ENCODE measurements around the gene LRBA.

LRBA gene

DNA sequence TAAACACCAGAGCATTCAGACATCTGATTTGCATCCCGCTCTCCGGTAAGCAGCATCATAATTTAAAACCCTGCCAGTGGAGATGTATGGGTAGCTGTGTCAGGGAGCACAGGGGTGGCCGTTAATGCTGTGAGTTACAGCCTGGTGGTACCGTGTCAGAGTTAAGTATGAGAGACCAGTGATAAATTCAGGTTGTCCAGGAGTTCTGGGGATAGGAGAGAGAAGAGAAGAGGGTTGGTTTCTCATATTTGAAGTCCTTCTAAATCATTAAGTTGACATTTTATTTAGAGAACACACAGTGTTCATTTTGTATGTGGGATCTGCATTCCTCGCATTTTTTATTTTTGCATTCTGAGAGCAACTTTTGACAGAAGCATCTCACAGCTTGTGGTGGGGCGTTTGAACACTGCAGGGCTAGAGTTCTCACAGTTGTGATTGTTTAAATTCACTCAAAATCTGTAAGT is 779.2 kb downstream of the LRBA start:
- no peaks in the 10 kb centered on the region for H3K36me3 ChIP-seq (ENCODE audit: control insufficient read depth, insufficient read depth, low read length)
- H3K4me1 ChIP-seq (ENCODE audit: control insufficient read depth, insufficient read depth, low read length) = peaks cover 15% of the 10 kb centered on the region
- H3K4me3 ChIP-seq (ENCODE audit: low read length) = no peak overlapping the region
- H3K9ac ChIP-seq (ENCODE audit: low read length) = no peak overlapping the region
- H3K27me3 ChIP-seq (ENCODE audit: control insufficient read depth, insufficient read depth, low read length) = no peaks in the 10 kb centered on the region
- peak overlapping the region; percentile 60 for H3K27ac ChIP-seq (ENCODE audit: low read depth, low read length)

DNA sequence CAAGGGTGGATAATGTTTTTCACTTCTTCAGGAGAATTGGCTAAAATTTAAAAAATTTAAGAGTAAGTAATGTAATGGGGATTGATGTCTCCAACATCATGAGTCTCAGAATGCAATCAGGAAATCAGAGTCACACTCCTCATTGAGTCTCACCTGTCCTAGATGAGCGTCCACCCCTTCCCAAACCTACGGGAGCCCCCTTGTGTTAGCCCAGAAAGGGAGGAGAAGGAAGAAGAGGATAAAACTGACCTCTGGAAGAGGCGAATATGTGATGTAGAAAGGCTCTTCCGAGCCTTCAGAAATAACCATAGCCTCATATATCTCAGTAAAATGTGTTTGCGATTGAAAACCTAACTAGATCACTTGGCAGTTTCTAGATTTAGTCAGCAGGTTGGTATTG is 779.8 kb downstream of the LRBA start:
- Histone ChIP-seq H3K9ac (ENCODE audit: low read length) (no peak overlapping the region), H3K27ac (ENCODE audit: low read depth, low read length) (peak overlapping the region; percentile 60), H3K4me1 (ENCODE audit: control insufficient read depth, insufficient read depth, low read length) (peaks cover 15% of the 10 kb centered on the region), H3K36me3 (ENCODE audit: control insufficient read depth, insufficient read depth, low read length) (no peaks in the 10 kb centered on the region), H3K4me3 (ENCODE audit: low read length) (no peak overlapping the region), H3K27me3 (ENCODE audit: control insufficient read depth, insufficient read depth, low read length) (no peaks in the 10 kb centered on the region)

DNA sequence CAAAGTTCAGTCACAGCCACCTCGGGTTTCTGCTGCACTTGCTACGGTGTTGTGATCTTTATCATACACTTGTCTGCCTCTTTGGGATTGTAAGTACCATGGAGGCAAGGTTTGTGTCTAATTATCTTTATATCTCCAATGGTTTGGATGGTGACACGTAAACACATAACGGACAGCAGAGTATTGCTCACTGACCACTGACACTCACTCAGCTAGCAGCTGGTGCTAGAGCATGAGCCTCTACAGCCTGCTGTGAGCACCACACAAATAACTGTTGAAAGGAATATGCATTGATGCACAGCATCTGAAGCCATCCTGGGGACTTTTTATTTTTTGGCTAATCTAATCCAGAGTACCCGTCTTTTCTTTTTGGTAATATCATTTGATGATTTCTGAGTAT is 780.8 kb downstream of the LRBA start:
- no peak overlapping the region for H3K4me3 ChIP-seq (ENCODE audit: low read length)
- no peaks in the 10 kb centered on the region for H3K27me3 ChIP-seq (ENCODE audit: control insufficient read depth, insufficient read depth, low read length)
- peaks cover 15% of the 10 kb centered on the region for H3K4me1 ChIP-seq (ENCODE audit: control insufficient read depth, insufficient read depth, low read length)

DNA sequence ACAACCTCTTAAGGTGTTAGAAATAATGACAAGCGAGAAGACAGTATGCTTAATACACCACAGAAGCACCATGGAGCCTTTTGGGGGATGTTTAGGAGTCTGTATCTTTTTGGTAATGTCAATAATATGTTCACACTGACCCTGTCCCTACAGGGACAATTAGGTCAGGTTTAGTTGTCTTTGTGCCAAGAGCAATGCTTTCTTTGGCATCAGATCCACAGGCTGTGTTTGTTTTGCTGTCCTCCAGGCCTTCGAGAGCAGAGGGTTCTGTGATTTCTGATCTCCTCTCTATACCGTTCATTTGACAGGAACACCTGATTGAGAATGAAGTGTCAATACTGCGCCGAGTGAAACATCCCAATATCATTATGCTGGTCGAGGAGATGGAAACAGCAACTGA is 783.1 kb downstream of the LRBA start:
- Histone ChIP-seq H3K36me3 (ENCODE audit: control insufficient read depth, insufficient read depth, low read length) (peaks cover 3% of the 10 kb centered on the region), H3K4me3 (ENCODE audit: low read length) (no peak overlapping the region), H3K27ac (ENCODE audit: low read depth, low read length) (no peak overlapping the region), H3K9ac (ENCODE audit: low read length) (no peak overlapping the region), H3K27me3 (ENCODE audit: control insufficient read depth, insufficient read depth, low read length) (no peaks in the 10 kb centered on the region), H3K4me1 (ENCODE audit: control insufficient read depth, insufficient read depth, low read length) (peaks cover 11% of the 10 kb centered on the region)

More for the DNA sequence above, 780.8 kb downstream of the LRBA start:
- no peak overlapping the region for H3K9ac ChIP-seq (ENCODE audit: low read length)
- no peak overlapping the region for H3K27ac ChIP-seq (ENCODE audit: low read depth, low read length)
- H3K36me3 ChIP-seq (ENCODE audit: control insufficient read depth, insufficient read depth, low read length) = peaks cover 1% of the 10 kb centered on the region

DNA sequence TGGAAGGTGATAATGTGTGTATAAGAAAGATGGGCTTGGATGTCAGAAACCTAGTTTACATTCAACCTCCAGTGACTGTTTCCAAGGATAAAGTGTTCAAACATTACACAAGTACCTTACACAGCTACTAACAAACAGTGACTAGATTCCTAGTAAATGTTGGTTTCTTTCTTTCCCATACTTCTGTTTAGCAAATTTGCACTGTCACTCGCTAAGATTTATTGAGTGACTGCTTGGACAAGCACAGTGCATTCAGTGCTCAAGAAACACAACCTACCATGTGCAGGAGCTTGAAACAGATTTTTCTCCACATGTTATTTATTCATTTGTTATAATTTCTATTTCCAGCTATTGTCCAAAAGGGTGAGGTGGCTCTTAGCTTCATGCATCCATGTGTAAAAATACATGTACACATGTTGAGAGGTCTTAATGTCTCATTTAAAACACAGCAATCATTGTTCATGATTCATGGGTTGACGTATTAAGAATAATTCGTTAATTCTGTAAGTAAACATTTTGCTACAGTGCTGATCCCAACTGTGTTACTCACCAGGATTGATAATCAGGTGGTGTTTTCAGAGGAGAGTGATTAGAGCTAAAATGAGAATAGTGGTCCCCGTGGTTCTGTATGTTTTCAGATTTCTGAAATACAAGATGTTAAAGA is 783.8 kb downstream of the LRBA start:
- no peak overlapping the region for H3K4me3 ChIP-seq (ENCODE audit: low read length)
- peaks cover 3% of the 10 kb centered on the region for H3K36me3 ChIP-seq (ENCODE audit: control insufficient read depth, insufficient read depth, low read length)
- no peak overlapping the region for H3K9ac ChIP-seq (ENCODE audit: low read length)
- no peak overlapping the region for H3K27ac ChIP-seq (ENCODE audit: low read depth, low read length)
- H3K4me1 ChIP-seq (ENCODE audit: control insufficient read depth, insufficient read depth, low read length) = peaks cover 9% of the 10 kb centered on the region
- H3K27me3 ChIP-seq (ENCODE audit: control insufficient read depth, insufficient read depth, low read length) = no peaks in the 10 kb centered on the region

DNA sequence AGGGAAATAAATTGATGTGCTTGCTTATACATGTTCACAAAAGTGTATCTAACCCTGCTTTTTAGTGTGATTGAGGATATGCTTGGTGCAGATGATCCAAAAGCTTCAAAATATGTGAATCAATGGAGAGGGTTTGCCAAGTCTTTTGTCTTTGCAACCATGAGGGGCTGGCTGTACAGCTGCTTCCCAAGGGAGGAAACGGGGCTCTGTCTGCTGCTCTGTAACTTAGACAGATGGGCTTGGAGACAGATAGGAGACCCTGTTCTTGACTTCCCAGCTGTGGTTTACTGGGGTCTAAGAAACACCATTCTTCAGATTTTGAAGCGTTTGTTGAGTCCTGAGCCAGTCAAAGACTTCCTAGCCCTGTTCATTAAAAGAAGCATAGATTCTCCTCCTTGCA is 784.5 kb downstream of the LRBA start:
- H3K36me3 ChIP-seq (ENCODE audit: control insufficient read depth, insufficient read depth, low read length) = peaks cover 3% of the 10 kb centered on the region
- no peak overlapping the region for H3K9ac ChIP-seq (ENCODE audit: low read length)
- no peaks in the 10 kb centered on the region for H3K27me3 ChIP-seq (ENCODE audit: control insufficient read depth, insufficient read depth, low read length)
- no peak overlapping the region for H3K27ac ChIP-seq (ENCODE audit: low read depth, low read length)
- no peak overlapping the region for H3K4me3 ChIP-seq (ENCODE audit: low read length)
- H3K4me1 ChIP-seq (ENCODE audit: control insufficient read depth, insufficient read depth, low read length) = peaks cover 3% of the 10 kb centered on the region

DNA sequence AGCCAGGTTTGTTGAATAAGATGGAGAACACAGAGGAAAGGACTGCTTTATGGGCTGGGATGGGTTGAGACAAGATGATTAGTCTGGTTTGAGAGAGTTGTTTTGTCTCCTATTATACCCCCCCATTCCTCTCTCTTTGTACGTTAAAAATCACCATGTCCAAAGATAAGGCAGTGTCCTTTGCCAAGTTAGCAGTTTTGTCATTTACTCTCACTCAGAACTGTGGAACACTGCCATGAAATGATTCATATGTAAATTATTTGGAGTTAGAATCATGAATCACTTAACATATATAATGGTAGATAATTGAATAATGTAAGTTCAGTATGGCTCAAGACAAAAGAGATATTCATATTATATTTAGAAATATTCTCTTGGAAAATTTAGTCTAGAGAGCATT is 785.6 kb downstream of the LRBA start:
- H3K4me3 ChIP-seq (ENCODE audit: low read length) = no peak overlapping the region
- H3K27me3 ChIP-seq (ENCODE audit: control insufficient read depth, insufficient read depth, low read length) = no peaks in the 10 kb centered on the region
- peaks cover 3% of the 10 kb centered on the region for H3K36me3 ChIP-seq (ENCODE audit: control insufficient read depth, insufficient read depth, low read length)
- H3K9ac ChIP-seq (ENCODE audit: low read length) = no peak overlapping the region
- no peaks in the 10 kb centered on the region for H3K4me1 ChIP-seq (ENCODE audit: control insufficient read depth, insufficient read depth, low read length)
- H3K27ac ChIP-seq (ENCODE audit: low read depth, low read length) = no peak overlapping the region

DNA sequence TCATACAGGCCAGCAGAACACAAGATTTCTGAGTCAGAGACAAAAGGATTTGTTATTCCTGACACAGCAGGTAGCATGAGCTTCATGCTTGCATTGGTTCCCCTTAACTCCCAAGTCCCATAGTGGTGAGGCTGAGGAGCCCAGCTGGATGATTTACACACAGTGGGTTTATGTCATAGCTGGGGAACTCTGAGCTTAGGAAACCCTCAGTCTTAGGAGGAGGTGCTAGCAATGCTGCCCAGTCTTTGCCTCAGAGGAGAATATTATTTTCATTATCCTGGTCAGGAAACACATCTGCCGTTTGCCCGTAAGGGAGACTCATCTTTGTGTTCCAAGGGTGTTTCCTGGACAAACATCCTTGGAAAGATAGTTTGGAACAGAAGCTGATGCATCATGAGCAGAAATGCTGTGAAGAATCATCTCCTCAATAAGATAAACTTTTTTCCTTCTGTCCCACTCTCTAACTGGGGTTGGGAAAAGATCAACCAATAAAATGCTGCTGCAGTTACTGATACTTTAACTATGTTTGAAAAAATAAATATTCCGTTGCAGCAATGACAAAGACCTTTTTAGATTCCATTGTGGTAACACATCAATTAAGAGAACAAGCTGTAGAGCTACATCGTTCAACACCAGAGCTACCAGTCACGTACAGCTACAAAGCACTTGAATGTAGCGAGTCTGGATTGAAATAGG is 790.0 kb downstream of the LRBA start:
- no peak overlapping the region for H3K27ac ChIP-seq (ENCODE audit: low read depth, low read length)
- no peaks in the 10 kb centered on the region for H3K27me3 ChIP-seq (ENCODE audit: control insufficient read depth, insufficient read depth, low read length)
- H3K36me3 ChIP-seq (ENCODE audit: control insufficient read depth, insufficient read depth, low read length) = peaks cover 3% of the 10 kb centered on the region
- H3K4me3 ChIP-seq (ENCODE audit: low read length) = no peak overlapping the region
- no peaks in the 10 kb centered on the region for H3K4me1 ChIP-seq (ENCODE audit: control insufficient read depth, insufficient read depth, low read length)
- H3K9ac ChIP-seq (ENCODE audit: low read length) = no peak overlapping the region

DNA sequence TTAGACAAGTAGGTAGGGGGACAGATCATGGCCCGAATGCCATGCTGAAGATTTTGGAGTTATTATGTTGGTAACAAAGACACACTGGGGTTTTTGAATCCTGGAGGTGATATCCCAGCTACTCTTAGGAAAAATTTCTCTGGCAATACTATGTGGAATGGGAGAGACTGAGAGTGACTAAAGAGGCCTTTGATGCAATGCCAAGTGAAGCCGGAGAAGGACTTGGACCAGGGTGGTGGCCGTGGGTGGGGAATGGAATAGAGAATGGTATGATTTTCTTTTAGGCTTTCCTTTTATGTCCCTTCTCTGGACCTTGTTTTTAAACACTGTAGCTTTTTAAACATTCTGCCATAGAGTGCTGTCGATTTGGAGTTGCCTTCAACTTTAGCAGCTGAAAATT is 795.2 kb downstream of the LRBA start:
- H3K9ac ChIP-seq (ENCODE audit: low read length) = no peak overlapping the region
- H3K4me3 ChIP-seq (ENCODE audit: low read length) = no peak overlapping the region
- H3K36me3 ChIP-seq (ENCODE audit: control insufficient read depth, insufficient read depth, low read length) = no peaks in the 10 kb centered on the region
- H3K27ac ChIP-seq (ENCODE audit: low read depth, low read length) = no peak overlapping the region
- H3K4me1 ChIP-seq (ENCODE audit: control insufficient read depth, insufficient read depth, low read length) = no peaks in the 10 kb centered on the region
- H3K27me3 ChIP-seq (ENCODE audit: control insufficient read depth, insufficient read depth, low read length) = no peaks in the 10 kb centered on the region

DNA sequence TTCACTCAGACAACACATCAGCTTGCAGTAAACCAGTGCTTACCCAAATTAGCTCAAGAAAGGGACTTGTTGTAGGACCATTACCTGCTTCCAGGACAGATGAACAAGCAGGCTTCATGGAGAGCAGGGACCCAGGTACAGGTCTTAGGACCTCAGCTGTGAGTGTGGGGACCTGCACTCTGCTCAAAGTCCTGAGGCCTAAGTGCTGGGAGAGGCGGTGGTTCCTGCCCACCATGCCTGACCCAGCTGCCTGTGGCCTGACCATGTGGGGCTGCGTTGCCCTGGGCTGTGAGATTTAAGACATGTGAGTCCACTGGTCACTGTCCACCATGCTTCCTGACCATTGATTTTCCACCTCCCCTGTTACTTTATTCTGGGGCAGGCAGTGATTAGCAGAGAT is 796.6 kb downstream of the LRBA start:
- Histone ChIP-seq H3K27ac (ENCODE audit: low read depth, low read length) (no peak overlapping the region), H3K4me1 (ENCODE audit: control insufficient read depth, insufficient read depth, low read length) (no peaks in the 10 kb centered on the region), H3K27me3 (ENCODE audit: control insufficient read depth, insufficient read depth, low read length) (no peaks in the 10 kb centered on the region), H3K36me3 (ENCODE audit: control insufficient read depth, insufficient read depth, low read length) (no peaks in the 10 kb centered on the region), H3K9ac (ENCODE audit: low read length) (no peak overlapping the region), H3K4me3 (ENCODE audit: low read length) (no peak overlapping the region)

DNA sequence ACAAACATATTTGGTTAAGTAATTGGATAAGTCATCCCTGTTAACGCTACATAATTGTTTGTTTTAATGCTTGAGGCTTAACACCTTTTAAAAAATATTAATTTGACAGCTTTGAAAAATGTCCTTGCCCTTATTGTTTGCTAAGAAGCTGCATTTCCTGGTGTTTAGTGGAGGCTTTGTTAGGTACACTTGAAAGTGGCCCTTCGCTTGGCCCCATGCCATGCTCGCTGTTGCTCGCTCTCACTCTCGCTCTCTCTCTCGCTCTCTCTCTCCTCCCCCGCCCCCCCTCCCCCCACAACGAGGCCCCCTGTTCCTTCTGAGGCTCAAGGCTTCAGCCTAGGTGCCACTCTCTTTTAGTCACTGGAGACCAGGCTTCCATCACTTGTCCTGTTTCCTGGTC is 797.3 kb downstream of the LRBA start:
- Histone ChIP-seq H3K4me1 (ENCODE audit: control insufficient read depth, insufficient read depth, low read length) (no peaks in the 10 kb centered on the region), H3K4me3 (ENCODE audit: low read length) (no peak overlapping the region), H3K9ac (ENCODE audit: low read length) (no peak overlapping the region), H3K27me3 (ENCODE audit: control insufficient read depth, insufficient read depth, low read length) (no peaks in the 10 kb centered on the region), H3K27ac (ENCODE audit: low read depth, low read length) (no peak overlapping the region), H3K36me3 (ENCODE audit: control insufficient read depth, insufficient read depth, low read length) (no peaks in the 10 kb centered on the region)

DNA sequence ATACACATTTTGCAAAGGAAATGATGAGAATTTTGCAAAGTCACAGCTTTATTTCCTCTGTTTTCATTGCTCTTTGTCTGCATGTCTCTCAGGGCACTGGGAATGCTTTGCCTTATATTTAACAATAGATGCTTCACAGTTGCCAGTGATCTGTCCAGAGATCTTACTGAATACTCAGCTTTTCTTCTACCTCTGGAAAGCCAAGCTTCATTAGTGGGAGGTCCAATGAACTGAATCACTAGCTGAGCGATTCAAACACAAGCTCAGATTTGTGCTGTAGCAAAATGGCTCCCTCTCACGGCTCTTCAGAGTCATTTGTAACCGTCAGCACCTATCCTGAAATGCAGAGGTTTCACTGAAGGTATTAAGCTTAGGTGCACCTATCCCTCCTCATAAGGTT is 797.9 kb downstream of the LRBA start:
- no peaks in the 10 kb centered on the region for H3K36me3 ChIP-seq (ENCODE audit: control insufficient read depth, insufficient read depth, low read length)
- no peak overlapping the region for H3K27ac ChIP-seq (ENCODE audit: low read depth, low read length)
- H3K4me3 ChIP-seq (ENCODE audit: low read length) = no peak overlapping the region
- H3K4me1 ChIP-seq (ENCODE audit: control insufficient read depth, insufficient read depth, low read length) = no peaks in the 10 kb centered on the region
- H3K9ac ChIP-seq (ENCODE audit: low read length) = no peak overlapping the region
- no peaks in the 10 kb centered on the region for H3K27me3 ChIP-seq (ENCODE audit: control insufficient read depth, insufficient read depth, low read length)

DNA sequence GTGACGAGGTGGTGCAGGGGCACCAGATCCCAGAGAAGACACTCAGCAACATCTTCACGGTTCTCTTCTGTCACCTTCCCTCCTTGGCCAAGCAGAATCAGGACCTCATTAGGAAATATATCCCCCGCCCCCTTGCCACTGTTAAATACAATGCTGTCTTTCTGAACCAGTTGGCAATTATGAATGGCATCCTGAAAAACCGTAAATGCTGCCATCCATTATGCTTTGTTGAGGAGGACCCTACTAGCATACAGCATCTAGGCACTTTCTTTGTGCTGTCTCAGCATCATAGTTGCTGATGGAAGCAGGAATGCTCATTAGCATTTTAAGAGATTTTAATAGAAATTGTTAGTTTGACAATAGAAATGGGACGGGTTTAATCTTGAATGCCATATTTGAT is 798.4 kb downstream of the LRBA start:
- no peak overlapping the region for H3K4me3 ChIP-seq (ENCODE audit: low read length)
- no peaks in the 10 kb centered on the region for H3K36me3 ChIP-seq (ENCODE audit: control insufficient read depth, insufficient read depth, low read length)
- no peak overlapping the region for H3K27ac ChIP-seq (ENCODE audit: low read depth, low read length)

More for the DNA sequence above, 798.4 kb downstream of the LRBA start:
- Histone ChIP-seq H3K27me3 (ENCODE audit: control insufficient read depth, insufficient read depth, low read length) (no peaks in the 10 kb centered on the region), H3K4me1 (ENCODE audit: control insufficient read depth, insufficient read depth, low read length) (no peaks in the 10 kb centered on the region), H3K9ac (ENCODE audit: low read length) (no peak overlapping the region)

All from rectal smooth muscle tissue (tissue), 1 donor.